Activated T-helper 9 cell treated with anti-CD3 and anti-CD28 coated beads, Interleukin-2, amount 50 U/mL, for 16 hours (primary cell): Measurements from ENCODE around the gene TUB.

Experiments used
- DNase-seq: peaks from one replicate; pipeline ENCODE4 v3.0.0-alpha.2; 2020; ENCODE audit warnings: low read depth

Gene TUB

GRCh38 chr11:8091721-8092120 lies 10.7 kb downstream of the TUB start:
- DNase-seq = no peak

- peak; percentile 12 for DNase-seq
These were observed 11.8 kb downstream of the TUB start for GRCh38 chr11:8092587-8093424.

- no peak for DNase-seq
These were observed 13.0 kb downstream of the TUB start for GRCh38 chr11:8093931-8094575.

GRCh38 chr11:8094656-8095055 lies 13.6 kb downstream of the TUB start:
- no peak for DNase-seq

- DNase-seq = no peak
These were observed 14.4 kb downstream of the TUB start for GRCh38 chr11:8095371-8095770.

GRCh38 chr11:8095806-8096522 lies 15.0 kb downstream of the TUB start:
- no peak for DNase-seq

GRCh38 chr11:8096575-8096974 lies 15.6 kb downstream of the TUB start:
- DNase-seq = no peak

GRCh38 chr11:8097062-8097461 lies 16.1 kb downstream of the TUB start:
- DNase-seq = no peak

- DNase-seq = no peak
These were observed 16.5 kb downstream of the TUB start for GRCh38 chr11:8097468-8097867.

- no peak for DNase-seq
These were observed 16.9 kb downstream of the TUB start for GRCh38 chr11:8097926-8098325.

- no peak for DNase-seq
These were observed 17.4 kb downstream of the TUB start for GRCh38 chr11:8098361-8098760.

- no peak for DNase-seq
These were observed 17.9 kb downstream of the TUB start for GRCh38 chr11:8098879-8099278.

- peak; percentile 56 for DNase-seq
These were observed 18.4 kb downstream of the TUB start for GRCh38 chr11:8099291-8099899.

- no peak for DNase-seq
These were observed 19.1 kb downstream of the TUB start for GRCh38 chr11:8100158-8100557.

GRCh38 chr11:8100605-8101004 lies 19.6 kb downstream of the TUB start:
- DNase-seq = no peak

GRCh38 chr11:8101421-8101820 lies 20.4 kb downstream of the TUB start:
- no peak for DNase-seq

- DNase-seq = no peak
These were observed 21.4 kb downstream of the TUB start for GRCh38 chr11:8102296-8102915.

- no peak for DNase-seq
These were observed 22.0 kb downstream of the TUB start for GRCh38 chr11:8102965-8103364.

- DNase-seq = no peak
These were observed 22.9 kb downstream of the TUB start for GRCh38 chr11:8103909-8104308.

GRCh38 chr11:8105133-8105532 lies 24.1 kb downstream of the TUB start:
- no peak for DNase-seq

GRCh38 chr11:8105666-8106065 lies 24.7 kb downstream of the TUB start:
- no peak for DNase-seq

- no peak for DNase-seq
These were observed 25.7 kb downstream of the TUB start for GRCh38 chr11:8106679-8107078.
